ENCODE data around the gene IL7R. TPM values are rescaled to one million over a fixed set of nuclear protein-coding genes. Genes with fewer than 3 reads are reported as not detected.

IL7R gene
- total RNA-seq, 4 donors from 2014 or later, result 1.3 to 5.4 (median 3.8) TPM

- TF ChIP-seq CTCF (IDR thresholded peaks at IDR 0.05) (no peak), POLR2A (IDR thresholded peaks at IDR 0.05) (no peak)
Measured at GRCh38 chr5:35822511-35822910, 34.2 kb upstream of the IL7R start.

DNA sequence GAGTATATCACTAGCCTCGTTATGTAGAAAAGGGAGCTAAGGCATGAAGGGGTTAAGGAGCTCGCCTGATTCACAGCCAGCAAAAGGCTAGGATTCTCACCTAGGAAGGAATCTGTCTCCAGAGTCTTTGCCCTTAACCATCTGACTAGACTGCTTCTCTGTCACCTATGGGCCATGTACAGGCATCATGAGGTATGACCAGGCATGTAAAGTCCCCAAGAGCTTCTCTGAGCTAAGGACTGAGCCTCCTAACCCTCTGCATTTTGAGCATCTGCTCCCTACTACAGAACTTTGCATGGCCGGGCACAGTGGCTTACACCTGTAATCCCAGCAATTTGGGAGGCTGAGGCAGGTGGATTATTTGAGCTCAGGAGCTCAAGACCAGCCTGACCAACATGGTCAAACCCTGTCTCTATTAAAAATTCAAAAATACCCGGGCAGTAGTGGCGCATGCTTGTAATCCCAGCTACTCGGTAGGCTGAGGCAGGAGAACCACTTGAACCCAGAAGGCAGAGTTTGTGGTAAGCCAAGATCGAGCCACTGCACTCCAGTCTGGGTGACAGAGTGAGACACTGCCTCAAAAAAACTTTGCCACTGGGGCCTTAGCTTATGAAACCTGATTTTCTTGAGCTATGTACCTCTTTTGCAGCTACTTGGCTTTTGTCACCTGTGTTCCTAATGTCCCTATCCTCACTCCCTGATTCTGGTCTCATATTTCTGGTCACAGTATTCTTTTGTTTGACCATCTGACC lies 33.2 kb upstream of the IL7R start:
- intact Hi-C loops (cut with DNase I; ENCODE audit: low total_unique reads), result no loop called here
- H3K9me3 ChIP-seq, result no peaks in the 10 kb centered on the region
- no peak overlapping the region for H3K27ac ChIP-seq
- no peaks in the 10 kb centered on the region for H3K4me1 ChIP-seq
- H3K27me3 ChIP-seq, result no peaks in the 10 kb centered on the region
- TF ChIP-seq CTCF (IDR thresholded peaks at IDR 0.05) (no peak), POLR2A (IDR thresholded peaks at IDR 0.05) (no peak)
- no peaks in the 10 kb centered on the region for H3K36me3 ChIP-seq
- no peak for DNase-seq
- no peak overlapping the region for H3K4me3 ChIP-seq

More at GRCh38 chr5:35822511-35822910, 34.2 kb upstream of the IL7R start:
- no peak for DNase-seq
- Histone ChIP-seq H3K4me1 (no peaks in the 10 kb centered on the region), H3K27me3 (no peaks in the 10 kb centered on the region), H3K36me3 (no peaks in the 10 kb centered on the region), H3K27ac (no peak overlapping the region), H3K9me3 (no peaks in the 10 kb centered on the region), H3K4me3 (no peak overlapping the region)
- intact Hi-C loops (cut with DNase I; ENCODE audit: low total_unique reads), result no loop called here

GRCh38 chr5:35826056-35826455 lies 30.6 kb upstream of the IL7R start:
- H3K36me3 ChIP-seq, result no peaks in the 10 kb centered on the region
- no peaks in the 10 kb centered on the region for H3K27me3 ChIP-seq
- no peaks in the 10 kb centered on the region for H3K4me1 ChIP-seq
- no peak overlapping the region for H3K4me3 ChIP-seq
- intact Hi-C loops (cut with DNase I; ENCODE audit: low total_unique reads), result no loop called here
- TF ChIP-seq POLR2A (IDR thresholded peaks at IDR 0.05) (no peak), CTCF (IDR thresholded peaks at IDR 0.05) (no peak)
- no peak overlapping the region for H3K27ac ChIP-seq
- DNase-seq, result no peak
- H3K9me3 ChIP-seq, result no peaks in the 10 kb centered on the region

GRCh38 chr5:35826554-35826953 lies 30.1 kb upstream of the IL7R start:
- Histone ChIP-seq H3K27ac (no peak overlapping the region), H3K4me1 (no peaks in the 10 kb centered on the region), H3K36me3 (no peaks in the 10 kb centered on the region), H3K27me3 (no peaks in the 10 kb centered on the region), H3K4me3 (no peak overlapping the region), H3K9me3 (no peaks in the 10 kb centered on the region)
- TF ChIP-seq CTCF (IDR thresholded peaks at IDR 0.05), result no peak
- no peak for TF ChIP-seq POLR2A (IDR thresholded peaks at IDR 0.05)
- intact Hi-C loops (cut with DNase I; ENCODE audit: low total_unique reads), result no loop called here
- no peak for DNase-seq

- intact Hi-C loops (cut with DNase I; ENCODE audit: low total_unique reads), result no loop called here
- Histone ChIP-seq H3K27ac (no peak overlapping the region), H3K4me1 (no peaks in the 10 kb centered on the region), H3K4me3 (no peak overlapping the region), H3K9me3 (no peaks in the 10 kb centered on the region), H3K36me3 (no peaks in the 10 kb centered on the region), H3K27me3 (no peaks in the 10 kb centered on the region)
- no peak for DNase-seq
- TF ChIP-seq POLR2A (IDR thresholded peaks at IDR 0.05) (no peak), CTCF (IDR thresholded peaks at IDR 0.05) (no peak)
Measured at GRCh38 chr5:35828082-35828598, 28.6 kb upstream of the IL7R start.
